Fibroblast of lung (primary cell): ENCODE measurements around the gene ARL15. TPM values are rescaled to one million over a fixed set of nuclear protein-coding genes. Genes with fewer than 3 reads are reported as not detected.

ENCODE experiments used
- DNase-seq, 2 donors: peaks; one replicate each; pipeline versions ENCODE4 v3.0.0 to v3.0.0-alpha.2; 2010; ENCODE audit warnings: low read depth in 2 of 2
- H2AFZ ChIP-seq: 2 replicates; pipeline ENCODE4 v1.5.1; 2012; ENCODE audit warnings: low read length, control low read depth, inconsistent platforms
- H3K27ac ChIP-seq: 2 replicates; pipeline ENCODE4 v1.5.1; 2011; ENCODE audit warnings: low read length, control low read depth; ENCODE audit not compliant: insufficient read depth
- H3K27me3 ChIP-seq: 2 replicates; pipeline ENCODE4 v1.5.1; 2011; ENCODE audit warnings: mild to moderate bottlenecking, low read length; ENCODE audit not compliant: control insufficient read depth, insufficient read depth
- H3K36me3 ChIP-seq: 2 replicates; pipeline ENCODE4 v1.5.1; 2011; ENCODE audit warnings: low read length; ENCODE audit not compliant: control insufficient read depth, insufficient read depth
- H3K4me1 ChIP-seq: 2 replicates; pipeline ENCODE4 v1.5.1; 2011; ENCODE audit warnings: low read length; ENCODE audit not compliant: control insufficient read depth, insufficient read depth; ENCODE audit errors: extremely low read depth
- H3K4me2 ChIP-seq: 2 replicates; pipeline ENCODE4 v1.5.1; 2011; ENCODE audit warnings: low read length, control low read depth; ENCODE audit not compliant: insufficient read depth; ENCODE audit errors: extremely low read depth
- H3K4me3 ChIP-seq, 4 experiments: fragments of 200-600 bp in 1 of 4; sonication (generic) in 1 of 4; replicated peaks in 1 of 4; 2 replicates each; pipeline ENCODE4 v1.5.1; 2011 to 2016; ENCODE audit warnings: low read length in 4 of 4, low read depth in 3 of 4, mild to moderate bottlenecking in 3 of 4, control low read depth in 2 of 4, inconsistent platforms in 1 of 4, mixed read lengths in 1 of 4; ENCODE audit not compliant: insufficient read depth in 1 of 4; ENCODE audit errors: control extremely low read depth in 1 of 4
- H3K79me2 ChIP-seq: 2 replicates; pipeline ENCODE4 v1.5.1; 2012; ENCODE audit warnings: mild to moderate bottlenecking, low read length, inconsistent platforms; ENCODE audit not compliant: control insufficient read depth, insufficient read depth
- H3K9ac ChIP-seq: 2 replicates; pipeline ENCODE4 v1.5.1; 2011; ENCODE audit warnings: mild to moderate bottlenecking, low read length, control low read depth; ENCODE audit not compliant: insufficient read depth
- H3K9me3 ChIP-seq: 2 replicates; pipeline ENCODE4 v1.5.1; 2012; ENCODE audit warnings: low read depth, low read length; ENCODE audit not compliant: control insufficient read depth, insufficient read depth
- H4K20me1 ChIP-seq: 2 replicates; pipeline ENCODE4 v1.5.1; 2011; ENCODE audit warnings: low read length; ENCODE audit not compliant: control insufficient read depth, insufficient read depth; ENCODE audit errors: extremely low read depth
- EZH2 ChIP-seq: IDR thresholded peaks from 2 replicates; pipeline ENCODE4 v1.5.1; 2012; ENCODE audit warnings: low read length, control low read depth, mild to moderate bottlenecking; ENCODE audit errors: missing control alignments
- polyA plus RNA-seq, 2 donors: library from polyadenylated mRNA; depleted of rRNA in 1 of 2; stranded (reverse) in 1 of 2; unstranded in 1 of 2; fragments of >200 nt; gene quantifications; 2 replicates each; pipeline ENCODE4 v1.2.1, GENCODE V29; 2011 to 2012; ENCODE audit warnings: missing spikeins in 1 of 2
- total RNA-seq: library from RNA; depleted of rRNA; stranded (reverse); fragments of >200 nt; gene quantifications from 2 replicates; pipeline ENCODE4 v1.2.1, GENCODE V29; 2014
- TF ChIP-seq, protein P1 (sequence below), 2 donors: IDR thresholded peaks in 1 of 2; conservative IDR thresholded peaks in 1 of 2; 1 replicate in 1 of 2; 2 replicates in 1 of 2; pipeline ENCODE4 v1.5.1; 2011 to 2012; ENCODE audit warnings: low read length in 2 of 2, control low read depth in 1 of 2, inconsistent platforms in 1 of 2, low read depth in 1 of 2, mild to moderate bottlenecking in 1 of 2

The ARL15 gene
- total and polyA plus RNA-seq, 2 donors (not counting 1 experiment from before 2014, with no cell fraction given), result 20.6 to 28.7 TPM

DNA sequence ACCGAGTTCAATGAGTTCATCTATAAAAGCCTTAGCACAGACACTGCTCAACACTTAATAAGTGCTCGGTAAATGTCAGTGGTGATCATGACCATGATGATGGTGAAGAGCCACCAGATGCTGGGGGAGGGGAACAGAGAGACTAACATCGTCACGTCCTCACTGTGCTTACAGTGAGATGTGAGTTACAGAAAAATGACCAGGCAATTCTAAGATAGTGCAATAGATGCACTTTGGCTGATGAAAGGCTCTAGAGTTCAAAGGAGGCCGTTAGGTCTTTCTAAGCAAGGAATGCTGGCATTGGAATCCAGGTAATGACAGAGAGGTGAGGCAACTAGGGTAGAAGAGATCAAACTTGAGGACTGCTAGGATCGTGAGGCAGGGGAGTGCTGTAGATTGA is 36.7 kb downstream of the ARL15 start:
- Histone ChIP-seq H3K9ac (no peak overlapping the region), H3K4me3 (no peak overlapping the region), H4K20me1 (no peaks in the 10 kb centered on the region), H3K36me3 (no peaks in the 10 kb centered on the region), H3K9me3 (no peaks in the 10 kb centered on the region), H3K27me3 (no peaks in the 10 kb centered on the region), H3K4me2 (no peak overlapping the region), H3K27ac (no peak overlapping the region), H2AFZ (no peak overlapping the region), H3K79me2 (no peaks in the 10 kb centered on the region), H3K4me1 (no peaks in the 10 kb centered on the region)
- no peak for DNase-seq
- no peak for TF ChIP-seq EZH2
- TF ChIP-seq, protein P1, sequence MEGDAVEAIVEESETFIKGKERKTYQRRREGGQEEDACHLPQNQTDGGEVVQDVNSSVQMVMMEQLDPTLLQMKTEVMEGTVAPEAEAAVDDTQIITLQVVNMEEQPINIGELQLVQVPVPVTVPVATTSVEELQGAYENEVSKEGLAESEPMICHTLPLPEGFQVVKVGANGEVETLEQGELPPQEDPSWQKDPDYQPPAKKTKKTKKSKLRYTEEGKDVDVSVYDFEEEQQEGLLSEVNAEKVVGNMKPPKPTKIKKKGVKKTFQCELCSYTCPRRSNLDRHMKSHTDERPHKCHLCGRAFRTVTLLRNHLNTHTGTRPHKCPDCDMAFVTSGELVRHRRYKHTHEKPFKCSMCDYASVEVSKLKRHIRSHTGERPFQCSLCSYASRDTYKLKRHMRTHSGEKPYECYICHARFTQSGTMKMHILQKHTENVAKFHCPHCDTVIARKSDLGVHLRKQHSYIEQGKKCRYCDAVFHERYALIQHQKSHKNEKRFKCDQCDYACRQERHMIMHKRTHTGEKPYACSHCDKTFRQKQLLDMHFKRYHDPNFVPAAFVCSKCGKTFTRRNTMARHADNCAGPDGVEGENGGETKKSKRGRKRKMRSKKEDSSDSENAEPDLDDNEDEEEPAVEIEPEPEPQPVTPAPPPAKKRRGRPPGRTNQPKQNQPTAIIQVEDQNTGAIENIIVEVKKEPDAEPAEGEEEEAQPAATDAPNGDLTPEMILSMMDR (conservative IDR thresholded peaks at IDR 0.05 in 1 of 2, IDR thresholded peaks at IDR 0.05 in 1 of 2; ENCODE audit: low read depth in 1 of 2, low read length in 2 of 2), result no peak

DNA sequence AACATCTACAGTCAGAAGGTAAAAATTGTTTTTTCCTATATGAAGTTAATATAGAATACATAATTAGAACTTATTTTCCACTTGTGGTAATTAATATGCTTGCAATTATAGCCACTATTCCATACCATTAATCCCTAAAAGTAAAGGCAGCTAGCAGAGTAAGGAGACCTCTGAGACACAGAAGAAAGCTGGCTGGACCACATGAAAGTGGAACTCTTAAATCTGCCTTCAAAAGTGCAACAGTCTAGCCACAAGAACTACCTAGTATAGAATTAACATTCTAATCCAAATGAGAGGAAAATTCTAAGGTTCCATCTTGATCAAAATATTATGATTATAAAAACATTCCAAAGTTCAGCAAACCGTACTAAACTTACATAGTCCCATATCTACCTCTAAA is 37.6 kb downstream of the ARL15 start:
- H3K4me2 ChIP-seq, result no peak overlapping the region
- no peaks in the 10 kb centered on the region for H4K20me1 ChIP-seq
- H3K9ac ChIP-seq, result no peak overlapping the region
- H3K79me2 ChIP-seq, result no peaks in the 10 kb centered on the region
- H2AFZ ChIP-seq, result no peak overlapping the region
- H3K27me3 ChIP-seq, result no peaks in the 10 kb centered on the region
- H3K9me3 ChIP-seq, result no peaks in the 10 kb centered on the region
- H3K36me3 ChIP-seq, result no peaks in the 10 kb centered on the region
- DNase-seq, result no peak
- TF ChIP-seq, protein P1 (conservative IDR thresholded peaks at IDR 0.05 in 1 of 2, IDR thresholded peaks at IDR 0.05 in 1 of 2; ENCODE audit: low read depth in 1 of 2, low read length in 2 of 2), result no peak
- no peak for TF ChIP-seq EZH2
- H3K27ac ChIP-seq, result no peak overlapping the region
- no peak overlapping the region for H3K4me3 ChIP-seq
- no peaks in the 10 kb centered on the region for H3K4me1 ChIP-seq

DNA sequence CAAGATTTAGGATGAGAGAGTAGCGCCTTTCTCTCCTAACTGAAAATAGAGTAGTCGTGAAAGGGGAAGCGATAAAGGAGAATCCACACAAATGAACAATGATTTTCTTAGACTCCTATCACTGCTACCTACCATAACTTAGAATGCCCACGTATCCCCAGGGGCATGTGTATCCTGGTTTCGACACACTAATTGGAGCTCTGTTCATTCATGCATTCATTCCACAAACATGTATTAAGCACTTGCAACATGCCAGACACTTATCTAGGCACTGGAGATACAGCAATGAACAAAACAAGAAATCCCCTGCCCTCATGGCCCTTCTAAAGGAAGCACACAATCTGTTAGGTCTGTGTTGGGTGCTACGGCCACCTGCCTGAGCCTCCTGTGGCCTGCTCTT is 40.0 kb downstream of the ARL15 start:
- TF ChIP-seq, protein P1 (conservative IDR thresholded peaks at IDR 0.05 in 1 of 2, IDR thresholded peaks at IDR 0.05 in 1 of 2; ENCODE audit: low read depth in 1 of 2, low read length in 2 of 2), result no peak
- TF ChIP-seq EZH2, result no peak
- no peaks in the 10 kb centered on the region for H3K27me3 ChIP-seq
- no peak for DNase-seq

More for the DNA sequence above, 40.0 kb downstream of the ARL15 start:
- H3K79me2 ChIP-seq, result no peaks in the 10 kb centered on the region
- H3K9ac ChIP-seq, result no peak overlapping the region
- H3K9me3 ChIP-seq, result no peaks in the 10 kb centered on the region
- no peaks in the 10 kb centered on the region for H4K20me1 ChIP-seq
- H3K36me3 ChIP-seq, result no peaks in the 10 kb centered on the region
- H3K4me1 ChIP-seq, result no peaks in the 10 kb centered on the region
- H3K27ac ChIP-seq, result no peak overlapping the region
- H3K4me2 ChIP-seq, result no peak overlapping the region
- no peak overlapping the region for H2AFZ ChIP-seq
- no peak overlapping the region for H3K4me3 ChIP-seq
